Fibroblast of skin of abdomen (primary cell): ENCODE data around the gene COX6B1.
A peak's percentile ranks its signal among the peaks of the same experiment; 100 is the strongest.
"Not testable (repeated sequence)": the region's sequence is repeated elsewhere in the genome, so short reads cannot be mapped to it uniquely, and the experiment has no call there.

Experiments used
- DNase-seq: peaks from one replicate; pipeline ENCODE4 v3.0.0-alpha.2; 2013

COX6B1 gene

DNA sequence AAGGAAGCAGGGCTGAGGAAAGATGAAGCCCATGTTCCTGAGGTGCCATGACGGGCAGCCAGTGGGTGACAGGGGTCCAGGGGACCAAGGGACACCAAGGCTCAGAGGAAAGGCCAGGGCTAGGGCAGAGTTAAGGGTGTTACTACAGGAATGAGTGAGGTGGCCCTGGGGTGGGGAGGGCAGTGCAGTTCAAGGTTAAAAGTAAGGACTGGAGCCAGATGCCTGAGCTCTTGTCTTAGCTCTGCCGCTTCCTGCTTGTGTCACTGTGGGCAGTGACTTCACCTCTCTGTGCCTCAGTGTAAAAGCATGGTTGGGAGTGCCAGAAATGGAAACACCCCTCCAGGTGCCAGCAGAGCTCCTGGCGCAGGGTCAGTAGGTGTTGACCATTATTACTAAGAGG, 11.5 kb upstream of the COX6B1 start:
- no peak for DNase-seq

DNA sequence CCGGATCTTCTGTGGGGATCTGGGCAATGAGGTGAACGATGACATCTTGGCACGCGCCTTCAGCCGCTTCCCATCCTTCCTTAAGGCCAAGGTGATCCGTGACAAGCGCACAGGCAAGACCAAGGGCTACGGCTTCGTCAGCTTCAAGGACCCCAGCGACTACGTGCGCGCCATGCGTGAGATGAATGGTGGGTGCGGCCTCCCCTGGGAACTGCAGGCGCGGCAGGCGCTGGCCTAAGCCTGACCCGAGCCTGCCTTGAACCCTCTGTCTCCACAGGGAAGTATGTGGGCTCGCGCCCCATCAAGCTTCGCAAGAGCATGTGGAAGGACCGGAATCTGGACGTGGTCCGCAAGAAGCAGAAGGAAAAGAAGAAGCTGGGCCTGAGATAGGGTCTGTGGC, 11.0 kb upstream of the COX6B1 start:
- no peak for DNase-seq

DNA sequence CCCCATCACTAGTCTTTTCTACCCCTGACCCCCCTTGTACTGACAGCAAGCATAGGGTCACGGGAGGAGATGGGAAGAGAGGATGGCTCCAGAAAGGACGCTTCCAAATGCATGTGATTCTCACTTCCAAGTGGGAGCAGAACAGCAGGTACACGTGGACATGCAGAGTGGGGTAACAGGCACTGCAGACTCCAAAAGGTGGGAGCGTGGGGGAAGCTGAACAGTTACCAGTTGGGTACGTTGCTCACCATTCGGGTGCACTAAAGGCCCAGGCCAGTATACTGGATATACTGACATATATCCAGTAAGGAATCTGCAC, 8.8 kb upstream of the COX6B1 start:
- DNase-seq: no peak

DNA sequence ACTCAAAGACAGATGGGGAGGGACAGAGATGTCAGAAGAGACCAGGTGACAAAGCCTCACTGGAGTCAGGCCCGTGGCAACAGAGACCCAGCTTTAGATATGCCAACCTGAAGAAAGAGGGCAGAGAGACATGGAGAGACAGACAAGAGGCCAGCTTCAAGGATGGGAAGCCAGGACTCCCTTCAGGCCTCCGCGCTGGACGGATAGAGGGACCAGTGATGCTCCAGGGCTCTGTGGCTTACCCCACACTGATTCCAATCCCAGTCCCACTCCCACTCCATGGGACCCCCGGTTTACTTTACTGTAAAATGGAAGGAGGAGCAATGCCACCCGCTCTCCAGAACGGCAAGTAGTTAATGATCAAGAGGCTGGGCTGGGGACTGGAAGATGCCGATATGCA, 8.3 kb upstream of the COX6B1 start:
- no peak for DNase-seq

DNA sequence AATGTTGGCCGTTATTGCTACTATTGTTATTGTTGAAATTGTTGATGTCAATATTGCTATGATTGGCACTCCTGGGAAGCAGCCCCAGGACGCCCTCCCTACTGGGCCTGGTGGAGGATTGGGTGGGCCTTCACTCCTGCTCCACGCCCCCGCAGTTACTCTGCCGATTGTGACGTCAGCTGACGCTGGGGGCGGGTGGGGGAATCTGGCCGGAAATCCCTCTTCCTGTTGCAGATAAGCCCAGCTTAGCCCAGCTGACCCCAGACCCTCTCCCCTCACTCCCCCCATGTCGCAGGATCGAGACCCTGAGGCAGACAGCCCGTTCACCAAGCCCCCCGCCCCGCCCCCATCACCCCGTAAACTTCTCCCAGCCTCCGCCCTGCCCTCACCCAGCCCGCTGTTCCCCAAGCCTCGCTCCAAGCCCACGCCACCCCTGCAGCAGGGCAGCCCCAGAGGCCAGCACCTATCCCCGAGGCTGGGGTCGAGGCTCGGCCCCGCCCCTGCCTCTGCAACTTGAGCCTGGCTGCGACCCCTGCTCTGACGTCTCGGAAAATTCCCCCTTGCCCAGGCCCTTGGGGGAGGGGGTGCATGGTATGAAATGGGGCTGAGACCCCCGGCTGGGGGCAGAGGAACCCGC, 6.5 kb upstream of the COX6B1 start, which contains the start of gene ETV2:
Gene ETV2 (plus strand): TSS at position 231 of the 637 bp plus-strand sequence. CDS start 716 bp downstream, outside the sequence.
- DNase-seq: peak; percentile 39

DNA sequence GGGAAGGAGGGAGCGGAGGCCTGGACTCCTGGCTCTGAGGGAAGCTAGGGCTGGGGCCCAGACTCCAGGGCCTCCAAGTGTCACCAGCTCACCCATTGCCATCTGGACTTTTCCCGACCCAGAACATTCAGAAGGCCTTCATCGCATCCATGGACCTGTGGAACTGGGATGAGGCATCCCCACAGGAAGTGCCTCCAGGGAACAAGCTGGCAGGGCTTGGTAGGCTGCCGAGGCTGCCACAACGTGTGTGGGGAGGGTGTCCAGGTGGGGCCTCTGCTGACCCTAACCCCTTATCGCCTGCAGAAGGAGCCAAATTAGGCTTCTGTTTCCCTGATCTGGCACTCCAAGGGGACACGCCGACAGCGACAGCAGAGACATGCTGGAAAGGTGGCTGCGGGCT, 5.8 kb upstream of the COX6B1 start:
- DNase-seq: no peak

DNA sequence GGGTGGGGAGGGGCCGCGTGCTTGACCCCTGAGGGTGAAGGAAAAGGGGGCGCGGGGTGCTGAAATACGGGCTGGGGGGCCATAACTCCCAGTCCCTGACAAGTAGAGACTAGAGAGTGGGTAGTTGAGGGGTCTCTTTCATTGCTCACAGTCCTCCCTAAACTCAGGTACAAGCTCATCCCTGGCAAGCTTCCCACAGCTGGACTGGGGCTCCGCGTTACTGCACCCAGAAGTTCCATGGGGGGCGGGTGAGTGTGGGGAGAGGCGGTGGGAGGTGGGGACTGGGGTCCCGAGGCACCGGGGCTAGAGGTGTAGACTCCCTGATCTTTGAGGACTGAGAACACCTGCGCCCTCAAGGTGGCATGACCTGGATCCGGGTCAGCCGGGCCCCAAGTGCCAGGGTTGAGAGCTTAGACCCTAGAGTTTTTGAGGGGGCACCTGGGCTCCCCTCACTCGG, 5.3 kb upstream of the COX6B1 start:
- no peak for DNase-seq

DNA sequence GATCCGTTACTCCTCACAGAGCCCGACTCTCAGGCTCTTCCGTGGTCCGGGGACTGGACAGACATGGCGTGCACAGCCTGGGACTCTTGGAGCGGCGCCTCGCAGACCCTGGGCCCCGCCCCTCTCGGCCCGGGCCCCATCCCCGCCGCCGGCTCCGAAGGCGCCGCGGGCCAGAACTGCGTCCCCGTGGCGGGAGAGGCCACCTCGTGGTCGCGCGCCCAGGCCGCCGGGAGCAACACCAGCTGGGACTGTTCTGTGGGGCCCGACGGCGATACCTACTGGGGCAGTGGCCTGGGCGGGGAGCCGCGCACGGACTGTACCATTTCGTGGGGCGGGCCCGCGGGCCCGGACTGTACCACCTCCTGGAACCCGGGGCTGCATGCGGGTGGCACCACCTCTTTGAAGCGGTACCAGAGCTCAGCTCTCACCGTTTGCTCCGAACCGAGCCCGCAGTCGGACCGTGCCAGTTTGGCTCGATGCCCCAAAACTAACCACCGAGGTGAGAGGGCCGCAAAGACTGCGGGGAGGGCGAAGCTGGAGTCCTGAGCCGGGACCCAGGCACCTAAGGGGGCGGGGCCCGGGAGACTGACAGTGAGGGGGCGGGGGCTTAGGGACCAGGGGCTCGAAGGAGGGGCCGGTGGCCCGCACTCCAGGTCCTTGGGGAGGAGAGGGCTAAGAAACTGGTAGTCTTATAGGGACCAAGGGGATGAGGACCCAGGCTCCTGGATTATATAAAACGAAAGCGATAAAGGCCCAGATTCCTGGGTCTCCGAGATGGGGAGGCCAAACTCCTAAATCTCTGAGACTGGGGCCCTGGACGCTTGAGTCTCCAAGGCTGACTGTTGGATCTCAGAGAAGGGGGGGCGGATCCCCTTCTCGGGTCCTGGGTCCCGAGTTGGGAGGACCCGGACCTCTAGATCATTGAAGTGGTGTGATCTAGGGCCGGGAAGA, 4.6 kb upstream of the COX6B1 start:
- peak; percentile 77 for DNase-seq

DNA sequence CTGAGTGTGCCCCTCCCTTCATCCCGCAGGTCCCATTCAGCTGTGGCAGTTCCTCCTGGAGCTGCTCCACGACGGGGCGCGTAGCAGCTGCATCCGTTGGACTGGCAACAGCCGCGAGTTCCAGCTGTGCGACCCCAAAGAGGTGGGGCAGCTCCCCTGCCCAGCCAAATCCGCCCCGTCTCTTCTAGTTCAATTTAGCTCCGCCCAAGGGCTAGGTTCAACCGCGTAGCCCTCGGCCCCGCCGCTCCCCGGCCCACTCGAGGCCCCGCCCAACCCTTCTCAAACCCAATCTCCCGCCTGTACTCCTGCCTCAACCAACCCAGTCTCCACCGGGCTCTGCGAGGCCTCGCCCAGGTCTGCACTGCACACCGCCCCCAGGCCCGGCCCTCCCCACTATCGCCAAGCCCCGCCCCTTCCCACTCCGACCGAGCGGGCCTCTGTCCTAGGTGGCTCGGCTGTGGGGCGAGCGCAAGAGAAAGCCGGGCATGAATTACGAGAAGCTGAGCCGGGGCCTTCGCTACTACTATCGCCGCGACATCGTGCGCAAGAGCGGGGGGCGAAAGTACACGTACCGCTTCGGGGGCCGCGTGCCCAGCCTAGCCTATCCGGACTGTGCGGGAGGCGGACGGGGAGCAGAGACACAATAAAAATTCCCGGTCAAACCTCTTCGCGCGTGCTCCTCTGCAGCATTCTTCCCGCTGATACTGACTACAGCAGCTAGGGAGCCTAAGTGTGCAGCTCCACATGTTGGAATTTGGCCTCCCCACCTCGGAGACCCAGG, 3.7 kb upstream of the COX6B1 start:
- DNase-seq: peak; percentile 92

DNA sequence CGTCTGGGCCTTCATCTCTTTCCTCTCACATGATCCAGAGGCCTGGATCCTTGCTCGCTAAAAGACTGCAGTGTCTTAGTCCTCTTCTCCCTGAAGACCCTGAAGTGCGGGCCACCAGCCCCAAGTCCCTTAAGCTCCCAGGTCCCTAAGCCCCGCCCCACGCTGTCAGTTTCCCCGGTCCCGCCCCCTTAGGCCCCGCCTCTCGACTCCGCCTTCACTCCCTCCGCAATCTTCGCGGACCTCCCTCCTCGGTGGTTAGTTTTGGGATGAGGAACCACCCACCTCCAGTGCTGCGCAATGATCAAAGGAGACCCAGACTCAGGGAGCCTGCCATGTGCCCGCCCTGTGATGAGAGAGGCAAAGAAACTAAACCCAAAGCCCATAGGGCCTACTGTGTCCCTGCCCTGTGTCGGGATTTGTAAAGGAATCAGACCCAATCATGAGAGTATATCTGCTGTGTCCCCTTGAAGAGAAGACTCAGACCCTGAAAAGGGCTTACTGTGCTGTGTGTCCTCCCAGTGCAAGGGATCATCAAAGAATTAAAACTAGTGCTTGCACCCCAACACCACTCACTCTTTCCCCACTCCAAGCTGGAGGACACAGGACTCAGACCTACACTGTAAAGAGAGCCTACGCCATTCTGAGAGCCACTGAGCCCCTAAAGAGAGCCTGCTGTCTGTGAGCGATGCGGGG, 3.0 kb upstream of the COX6B1 start:
- peak; percentile 53 for DNase-seq

DNA sequence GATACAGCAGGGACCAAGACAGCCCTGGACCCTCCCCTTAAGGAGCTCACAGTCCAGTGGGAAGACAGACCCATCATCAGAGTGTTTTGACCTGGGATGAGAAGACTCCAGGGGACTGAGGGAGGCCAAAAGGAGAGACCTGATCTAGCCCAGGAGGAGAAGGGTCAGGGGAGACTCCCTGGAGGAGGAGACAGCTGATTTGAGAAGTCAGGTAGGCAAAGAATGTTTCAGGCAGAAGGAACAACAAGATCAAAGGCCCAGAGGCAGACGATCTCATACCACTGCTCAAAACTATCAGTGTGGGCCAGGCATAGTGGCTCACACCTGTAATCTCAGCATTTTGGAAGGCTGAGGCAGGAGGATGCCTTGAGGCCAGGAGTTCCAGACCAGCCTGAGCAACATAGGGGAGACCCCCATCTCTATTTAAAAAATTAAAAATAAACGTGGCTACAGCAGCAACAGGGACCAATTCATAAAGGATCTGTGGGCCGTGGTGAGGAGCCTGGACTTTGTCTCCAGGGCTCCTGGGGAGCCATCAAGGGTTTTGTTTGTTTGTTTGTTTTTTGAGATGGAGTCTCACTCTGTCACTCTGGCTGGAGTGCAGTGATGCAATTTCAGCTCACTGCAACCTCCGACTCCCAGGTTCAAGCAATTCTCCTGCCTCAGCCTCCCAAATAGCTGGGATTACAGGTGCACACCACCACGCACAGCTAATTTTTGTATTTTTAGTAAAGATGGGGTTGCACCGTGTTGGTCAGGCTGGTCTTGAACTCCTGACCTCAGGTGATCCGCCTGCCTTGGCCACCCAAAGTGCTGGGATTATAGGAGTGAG, 2.2 kb upstream of the COX6B1 start:
- DNase-seq: no peak

DNA sequence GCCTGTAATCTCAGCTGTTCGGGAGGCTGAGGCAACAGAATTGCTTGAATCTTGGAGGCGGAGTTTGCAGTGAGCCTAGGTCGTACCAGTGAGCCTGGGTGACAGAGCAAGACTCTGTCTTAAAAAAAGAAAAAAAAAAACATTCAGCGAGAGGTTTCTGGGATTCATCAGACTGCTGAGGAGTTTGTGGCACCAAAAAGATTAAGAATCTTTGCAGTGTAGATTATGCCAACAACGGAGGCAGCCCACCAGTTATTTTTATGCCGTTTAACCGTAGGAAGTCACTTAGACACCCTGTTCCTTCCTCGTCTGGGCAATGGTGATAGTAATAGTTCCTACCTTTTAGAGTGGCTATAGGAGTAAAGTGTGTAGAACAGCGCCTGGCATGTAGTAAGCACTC, 2.5 kb downstream of the COX6B1 start:
- DNase-seq: no peak

DNA sequence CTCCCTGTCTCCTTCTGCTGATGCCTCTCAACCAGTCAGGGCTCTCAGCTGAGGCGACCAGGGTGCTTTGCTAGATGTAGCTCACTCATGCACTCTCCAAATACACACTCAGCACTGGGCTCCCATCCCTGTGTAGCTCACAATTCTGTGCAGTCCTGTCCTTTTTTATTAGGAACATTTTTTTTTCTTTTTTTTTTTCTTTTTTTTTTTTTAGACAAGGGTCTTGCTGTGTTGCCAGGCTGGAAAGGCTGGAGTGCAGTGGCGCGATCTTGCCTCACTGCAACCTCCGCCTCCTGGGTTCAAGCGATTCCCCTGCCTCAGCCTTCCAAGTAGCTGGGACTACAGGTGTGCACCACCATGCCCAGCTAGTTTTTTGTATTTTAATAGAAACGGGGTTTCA, 6.7 kb downstream of the COX6B1 start:
- not testable (repeated sequence) for DNase-seq

DNA sequence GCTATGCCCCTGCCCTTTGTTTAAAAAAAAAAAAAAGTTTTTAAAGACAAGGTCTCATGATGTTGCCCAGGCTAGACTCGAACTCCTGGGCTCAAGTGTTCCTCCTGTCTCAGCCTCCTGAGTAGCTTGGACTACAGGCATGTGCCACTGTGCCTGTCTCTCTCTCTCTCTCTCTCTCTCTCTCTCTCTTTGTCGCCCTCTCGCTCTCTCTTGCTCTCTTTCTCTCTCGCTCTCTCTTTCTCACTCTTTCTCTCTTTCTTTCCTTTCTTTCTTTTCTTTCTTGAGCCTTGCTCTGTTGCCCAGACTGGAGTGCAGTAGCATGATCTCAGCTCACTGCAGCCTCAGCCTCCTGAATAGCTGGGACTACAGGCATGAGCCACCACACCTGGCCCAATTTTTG, 7.5 kb downstream of the COX6B1 start:
- no peak for DNase-seq

DNA sequence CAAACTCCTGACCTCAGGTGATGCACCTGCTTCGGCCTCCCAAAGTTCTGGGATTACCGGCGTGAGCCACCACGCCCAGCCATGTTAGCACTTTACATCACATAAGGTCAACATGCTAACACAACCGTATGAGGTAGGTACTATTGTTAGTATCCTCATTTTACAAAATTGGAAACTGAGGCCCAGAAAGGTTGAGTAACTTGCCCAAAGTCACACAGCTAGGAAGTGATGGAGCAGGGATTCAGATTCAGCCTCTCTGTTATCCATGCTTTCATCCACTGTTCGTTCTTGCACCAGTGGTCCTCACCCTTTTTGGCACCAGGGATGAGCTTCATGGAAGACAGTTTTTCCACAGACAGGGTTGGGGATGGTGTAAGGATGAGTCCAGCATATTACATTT, 8.6 kb downstream of the COX6B1 start:
- DNase-seq: no peak

DNA sequence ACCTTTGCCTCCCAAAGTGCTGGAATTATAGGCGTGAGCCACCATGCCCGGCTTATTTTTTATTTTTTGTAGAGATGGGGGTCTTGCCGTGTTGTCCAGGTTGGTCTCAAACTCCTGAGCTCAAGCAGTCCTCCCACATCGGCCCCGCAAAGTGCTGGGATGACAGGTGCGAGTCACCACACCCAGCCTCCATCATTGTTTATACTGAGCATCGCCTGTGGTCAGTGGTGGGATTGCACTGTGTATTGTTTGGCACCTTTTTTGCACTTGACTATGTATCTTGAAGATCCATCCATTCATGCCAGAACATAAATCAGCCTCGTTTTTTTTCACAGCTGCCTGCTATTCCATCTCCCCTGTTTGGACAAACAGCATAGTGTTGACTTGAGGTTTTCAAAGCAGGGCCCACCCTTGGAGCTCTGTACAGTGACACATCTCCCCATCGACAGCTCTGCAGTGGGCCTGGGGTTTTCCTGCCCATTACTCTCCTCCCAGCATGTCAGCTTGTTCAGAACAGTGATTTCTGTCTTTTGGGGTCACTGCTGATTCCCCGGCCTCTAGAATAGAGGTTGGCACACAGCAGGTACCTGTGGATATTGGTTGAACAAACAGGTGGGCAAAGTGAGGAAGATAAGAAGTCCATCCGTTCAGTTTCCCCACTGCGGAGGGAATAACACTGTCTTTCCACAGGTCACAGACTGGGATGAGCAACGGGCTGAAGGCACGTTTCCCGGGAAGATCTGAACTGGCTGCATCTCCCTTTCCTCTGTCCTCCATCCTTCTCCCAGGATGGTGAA, 10.0 kb downstream of the COX6B1 start:
- DNase-seq: no peak

DNA sequence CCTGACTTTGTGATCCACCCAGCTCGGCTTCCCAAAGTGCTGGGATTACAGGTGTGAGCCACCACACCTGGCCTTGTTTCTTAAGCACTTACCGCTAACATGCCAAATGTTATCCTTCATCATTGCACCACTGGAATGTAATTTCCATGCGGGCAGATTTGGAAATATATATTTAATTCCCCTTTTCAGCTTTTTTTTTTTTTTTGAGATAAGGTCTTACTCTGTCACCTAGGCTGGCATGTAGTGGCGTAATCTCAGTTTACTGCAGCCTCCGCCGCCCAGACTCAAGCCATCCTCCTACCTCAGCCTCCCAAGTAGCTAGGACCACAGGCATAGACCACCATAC, 13.8 kb downstream of the COX6B1 start:
- no peak for DNase-seq

DNA sequence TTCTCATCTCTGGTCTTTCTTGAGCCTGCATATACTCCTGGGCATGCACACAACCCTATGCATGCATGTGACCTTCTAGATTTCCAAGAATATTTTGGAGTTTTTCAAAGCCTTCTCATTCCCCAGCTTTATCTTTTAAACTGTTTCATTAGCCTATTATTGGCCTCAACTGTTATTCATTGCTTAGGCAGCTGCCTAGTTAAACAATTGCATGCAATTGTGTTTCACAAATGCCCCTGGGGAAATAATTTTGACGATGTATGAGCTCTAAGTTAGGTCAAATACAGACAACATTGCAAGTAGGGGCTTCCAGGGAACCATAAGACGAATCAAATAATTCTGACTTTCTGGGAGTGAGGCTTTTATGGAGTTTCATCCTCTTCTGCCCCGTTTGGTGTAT, 15.9 kb downstream of the COX6B1 start:
- DNase-seq: no peak

DNA sequence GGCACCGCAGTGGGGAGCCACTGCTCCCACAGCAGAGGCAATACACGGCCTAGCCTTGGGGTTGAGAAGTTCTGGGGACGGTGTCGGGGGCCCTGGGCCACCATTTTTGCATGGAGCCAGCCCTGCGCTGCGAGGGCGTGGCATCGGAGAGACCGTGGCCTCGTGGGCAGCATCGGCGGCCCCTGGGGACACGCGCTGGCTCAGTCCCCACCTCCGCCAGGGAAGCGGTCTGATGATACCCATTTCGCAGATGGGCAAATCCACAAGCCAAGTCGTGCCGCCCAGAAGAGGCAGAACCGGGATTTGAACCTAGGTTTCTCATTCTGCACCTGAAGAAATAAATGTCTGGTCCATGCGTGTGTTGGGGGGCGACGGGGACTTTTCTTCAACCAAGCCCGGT, 17.0 kb downstream of the COX6B1 start:
- no peak for DNase-seq

DNA sequence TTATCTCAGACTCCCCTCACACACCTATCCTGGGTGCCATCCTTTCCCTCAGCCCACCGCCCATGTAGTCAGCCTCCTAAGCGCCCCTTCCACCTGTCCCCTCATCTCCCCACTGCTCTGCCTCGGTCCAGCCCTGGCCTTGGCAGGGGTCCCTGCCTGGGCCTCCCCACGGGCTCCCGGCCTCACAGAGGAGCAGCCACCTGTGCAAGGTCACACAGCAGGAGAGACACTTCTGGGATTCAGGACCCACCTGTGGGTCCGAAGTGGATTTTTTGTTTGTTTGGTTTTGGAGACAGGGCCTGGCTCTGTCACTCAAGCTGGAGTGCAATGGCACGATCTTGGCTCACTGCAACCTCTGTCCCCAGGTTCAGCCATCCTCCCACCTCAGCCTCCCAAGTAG, 17.5 kb downstream of the COX6B1 start:
- no peak for DNase-seq
